HCT116 (cell line): ENCODE data around the gene BLOC1S3. TPM values are rescaled to one million over a fixed set of nuclear protein-coding genes. Genes with fewer than 3 reads are reported as not detected.

Experiments used
- ATAC-seq: fragments of 200-7000 bp; cut with Tn5 transposase; 2 replicates; pipeline ENCODE4 v1.9.1; 2020; ENCODE audit warnings: mild to moderate bottlenecking, moderate library complexity
- BruUV-seq: library from RNA; stranded (reverse); fragments of 400-500 nt; replicated peaks from 2 replicates; lab custom pipeline; 2021; lab: Mats Ljungman, UMichigan
- CTCF ChIA-PET: fragments of 300-600 bp; sonication (Branson Sonifier 250); formaldehyde crosslinking; loops from one replicate; lab custom pipeline; 2021; ENCODE audit warnings: antibody characterized with exemption; lab: Charles Lee
- POLR2A ChIA-PET: fragments of 300-600, 350-600 bp; sonication (Branson Sonifier 250); formaldehyde crosslinking; loops from one replicate; lab custom pipeline; 2021; ENCODE audit warnings: antibody characterized with exemption; lab: Charles Lee
- RAD21 ChIA-PET, 2 experiments: fragments of 300-600 bp; sonication (Branson Sonifier 250); formaldehyde crosslinking; loops; one replicate each; lab custom pipeline; 2023; ENCODE audit warnings: low total read pairs in 2 of 2; ENCODE audit not compliant: uncharacterized antibody in 2 of 2, unreplicated experiment in 2 of 2, low non-redundant PET in 1 of 2; lab: Charles Lee
- DNase-seq: peaks from one replicate; pipeline ENCODE4 v3.0.0-alpha.2; 2010; ENCODE audit warnings: low read depth, low spot score
- H2AFZ ChIP-seq: fragments of 200-600 bp; shearing (Covaris generic), sonication (generic); 2 replicates; pipeline ENCODE4 v1.6.1; 2017; ENCODE audit warnings: low read depth, mixed run types, mixed read lengths, antibody characterized with exemption, low read length; ENCODE audit not compliant: poor library complexity, severe bottlenecking
- H3K27ac ChIP-seq: 2 replicates; pipeline ENCODE4 v1.5.1; 2012; ENCODE audit warnings: low read depth, low read length
- H3K27me3 ChIP-seq: fragments of 200-600 bp; sonication (generic); 2 replicates; pipeline ENCODE4 v1.6.1; 2016; ENCODE audit warnings: mixed run types, low read length, mixed read lengths; ENCODE audit not compliant: insufficient read depth
- H3K36me3 ChIP-seq, 2 experiments: fragments of 200-500 bp in 1 of 2; fragments of 200-600 bp in 1 of 2; sonication (Bioruptor generic) in 1 of 2; sonication (generic) in 1 of 2; 2 replicates each; pipeline versions ENCODE4 v1.5.1 to v1.6.1; 2014 to 2016; ENCODE audit warnings: low read length in 2 of 2, inconsistent platforms in 1 of 2, mixed read lengths in 1 of 2, mixed run types in 1 of 2; ENCODE audit not compliant: insufficient read depth in 2 of 2, control insufficient read depth in 1 of 2
- H3K4me1 ChIP-seq, 2 experiments: fragments of 200-600 bp in 1 of 2; sonication (generic) in 1 of 2; 2 replicates each; pipeline versions ENCODE4 v1.5.1 to v1.6.1; 2012 to 2017; ENCODE audit warnings: low read length in 2 of 2, inconsistent platforms in 1 of 2, mild to moderate bottlenecking in 1 of 2, mixed read lengths in 1 of 2, mixed run types in 1 of 2, moderate library complexity in 1 of 2; ENCODE audit not compliant: insufficient read depth in 2 of 2, control insufficient read depth in 1 of 2
- H3K4me2 ChIP-seq: fragments of 200-600 bp; sonication (generic); 2 replicates; pipeline ENCODE4 v1.6.1; 2017; ENCODE audit warnings: mixed run types, low read length, mixed read lengths
- H3K4me3 ChIP-seq, 2 experiments: fragments of 200-600 bp in 1 of 2; sonication (generic) in 1 of 2; replicated peaks in 1 of 2; 2 replicates each; pipeline ENCODE4 v1.5.1; 2011 to 2016; ENCODE audit warnings: low read length in 2 of 2, control low read depth in 1 of 2, low read depth in 1 of 2, mild to moderate bottlenecking in 1 of 2, mixed read lengths in 1 of 2, mixed run types in 1 of 2
- H3K79me2 ChIP-seq: fragments of 200-600 bp; sonication (generic); 2 replicates; pipeline ENCODE4 v1.6.1; 2017; ENCODE audit warnings: mild to moderate bottlenecking, mixed run types, low read length, moderate library complexity, mixed read lengths; ENCODE audit not compliant: insufficient read depth
- H3K9ac ChIP-seq: fragments of 200-600 bp; sonication (generic); 2 replicates; pipeline ENCODE4 v1.6.1; 2016; ENCODE audit warnings: low read length, mixed read lengths
- H3K9me2 ChIP-seq: fragments of 200-600 bp; sonication (generic), shearing (Covaris generic); 2 replicates; pipeline ENCODE4 v1.6.1; 2017; ENCODE audit warnings: mixed run types, mild to moderate bottlenecking, moderate library complexity; ENCODE audit not compliant: insufficient read depth
- H3K9me3 ChIP-seq, 2 experiments: fragments of 200-500 bp in 1 of 2; fragments of 200-600 bp in 1 of 2; sonication (Bioruptor generic) in 1 of 2; sonication (generic) in 1 of 2; 2 replicates each; pipeline ENCODE4 v1.6.1; 2014 to 2017; ENCODE audit warnings: low read length in 2 of 2, mixed read lengths in 2 of 2, inconsistent platforms in 1 of 2, low read depth in 1 of 2, mild to moderate bottlenecking in 1 of 2, mixed run types in 1 of 2, moderate library complexity in 1 of 2; ENCODE audit not compliant: control insufficient read depth in 1 of 2, insufficient read depth in 1 of 2
- H4K20me1 ChIP-seq: fragments of 200-600 bp; sonication (generic), shearing (Covaris generic); 2 replicates; pipeline ENCODE4 v1.6.1; 2017; ENCODE audit warnings: mixed run types, mild to moderate bottlenecking, moderate library complexity; ENCODE audit not compliant: insufficient read depth
- CBX3 ChIP-seq: IDR thresholded peaks from 2 replicates; pipeline ENCODE4 v1.6.1; 2012; ENCODE audit warnings: low read depth
- CEBPB ChIP-seq: IDR thresholded peaks from 2 replicates; pipeline ENCODE4 v1.6.1; 2012; ENCODE audit warnings: low read depth
- EGR1 ChIP-seq: IDR thresholded peaks from 2 replicates; pipeline ENCODE4 v1.6.1; 2012; ENCODE audit warnings: low read depth
- EZH2 ChIP-seq: fragments of 200-600 bp; sonication (generic); IDR thresholded peaks from 2 replicates; pipeline ENCODE4 v1.6.1; 2017; ENCODE audit warnings: antibody characterized with exemption, mixed run types
- EZH2phosphoT487 ChIP-seq: fragments of 200-600 bp; IDR thresholded peaks from 2 replicates; pipeline ENCODE4 v1.6.1; 2018; ENCODE audit warnings: antibody characterized with exemption, borderline replicate concordance
- FOSL1 ChIP-seq: IDR thresholded peaks from 2 replicates; pipeline ENCODE4 v1.6.1; 2012; ENCODE audit warnings: low read depth
- JUND ChIP-seq: IDR thresholded peaks from 2 replicates; pipeline ENCODE4 v1.6.1; 2012
- POLR2A ChIP-seq: IDR thresholded peaks from 2 replicates; pipeline ENCODE4 v1.7.0; 2011; ENCODE audit warnings: borderline replicate concordance; ENCODE audit not compliant: insufficient read depth, insufficient read length; ENCODE audit errors: extremely low read depth
- POLR2AphosphoS5 ChIP-seq: IDR thresholded peaks from 2 replicates; pipeline ENCODE4 v1.6.1; 2011; ENCODE audit warnings: mild to moderate bottlenecking, low read depth, low read length, moderate library complexity
- RAD21 ChIP-seq: IDR thresholded peaks from 2 replicates; pipeline ENCODE4 v1.6.1; 2012; ENCODE audit warnings: low read depth, mild to moderate bottlenecking
- SIN3A ChIP-seq: IDR thresholded peaks from 2 replicates; pipeline ENCODE4 v1.6.1; 2012; ENCODE audit warnings: low read depth
- SRF ChIP-seq: IDR thresholded peaks from 2 replicates; pipeline ENCODE4 v1.6.1; 2012; ENCODE audit warnings: low read depth
- TCF7L2 ChIP-seq: IDR thresholded peaks from 2 replicates; pipeline ENCODE4 v1.7.0; 2011; ENCODE audit warnings: borderline replicate concordance, inconsistent platforms; ENCODE audit not compliant: insufficient read depth, insufficient read length; ENCODE audit errors: extremely low read depth
- YY1 ChIP-seq: IDR thresholded peaks from 2 replicates; pipeline ENCODE4 v1.6.1; 2011; ENCODE audit warnings: low read length, low read depth, moderate library complexity, mild to moderate bottlenecking; ENCODE audit not compliant: insufficient replicate concordance; ENCODE audit errors: extremely low read depth
- ZFX ChIP-seq: fragments of 450-650 bp; IDR thresholded peaks from 2 replicates; pipeline ENCODE4 v1.6.1; 2017
- intact Hi-C: fragments of 100-400 bp; cut with micrococcal nuclease; formaldehyde crosslinking; loops from 2 replicates; pipeline ENCODE4 v1.10.0; 2022
- total RNA-seq: library from RNA; stranded (reverse); gene quantifications from one replicate; pipeline ENCODE4 v1.2.1, GENCODE V29; 2021; ENCODE audit not compliant: unreplicated experiment
- TF ChIP-seq, protein P1 (sequence below): IDR thresholded peaks from 2 replicates; pipeline ENCODE4 v1.6.1; 2012; ENCODE audit warnings: low read depth
- TF ChIP-seq, protein P2 (sequence below): IDR thresholded peaks from 2 replicates; pipeline ENCODE4 v1.6.1; 2012
- TF ChIP-seq, protein P3 (sequence below): IDR thresholded peaks from 2 replicates; pipeline ENCODE4 v1.6.1; 2012
- TF ChIP-seq, protein P4 (sequence below): IDR thresholded peaks from 2 replicates; pipeline ENCODE4 v1.6.1; 2011; ENCODE audit warnings: mild to moderate bottlenecking, low read length, moderate library complexity; ENCODE audit not compliant: insufficient replicate concordance; ENCODE audit errors: extremely low read depth
- TF ChIP-seq, protein P5 (sequence below), 3 experiments: fragments of 200-600 bp in 1 of 3; sonication (generic) in 1 of 3; IDR thresholded peaks in 2 of 3; conservative IDR thresholded peaks in 1 of 3; 2 replicates each; pipeline ENCODE4 v1.5.1; 2012 to 2017; ENCODE audit warnings: low read depth in 2 of 3, low read length in 2 of 3, antibody characterized with exemption in 1 of 3, borderline replicate concordance in 1 of 3, control low read depth in 1 of 3, mild to moderate bottlenecking in 1 of 3, mixed read lengths in 1 of 3, mixed run types in 1 of 3, moderate library complexity in 1 of 3; ENCODE audit not compliant: insufficient read depth in 1 of 3

BLOC1S3 gene
- total RNA-seq, 1 experiment from 2014 or later = 12.2 TPM

DNA sequence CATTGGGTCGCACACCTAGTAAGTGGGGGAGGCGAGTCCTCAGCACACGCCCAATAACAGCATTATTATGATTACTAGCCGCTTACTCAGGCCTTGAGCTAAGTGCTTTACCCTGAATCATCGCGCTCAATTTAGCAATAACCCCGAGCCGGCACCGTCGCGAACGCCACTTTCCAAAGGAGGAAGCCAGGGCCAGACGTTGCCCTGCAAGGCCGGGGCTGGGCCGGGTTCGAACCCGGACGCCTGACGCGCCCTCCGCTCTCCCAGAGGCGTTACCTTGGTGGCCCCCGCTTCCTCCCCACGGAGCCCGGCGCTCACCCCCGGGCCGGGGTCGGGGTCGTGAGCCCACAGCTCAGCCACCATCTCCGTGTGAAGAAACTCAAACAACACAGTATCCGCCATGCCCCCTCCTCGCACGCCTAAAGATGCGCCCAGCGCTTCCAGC, 745 bp upstream of the BLOC1S3 start, which contains the start of gene TRAPPC6A:
TRAPPC6A (minus strand) TSS at position 421 of the 445 bp plus-strand sequence; CDS start at position 402, 19 bp downstream.
- intact Hi-C loops = loop anchor here (1.0 to 10.0 kb wide), 3 partner anchors 14 to 161 kb away; partner anchors contain the start of gene PPP1R37
- TSS peak; percentile 92 for BruUV-seq
- peak; percentile 6 for ATAC-seq

More for the DNA sequence above, 745 bp upstream of the BLOC1S3 start, which contains the start of gene TRAPPC6A:
- H3K4me3 ChIP-seq = peak within 1 kb of the TSS; percentile 74 to 81
- no peak for TF ChIP-seq SRF
- TF ChIP-seq YY1 = peak; percentile 81
- TF ChIP-seq, protein P1, sequence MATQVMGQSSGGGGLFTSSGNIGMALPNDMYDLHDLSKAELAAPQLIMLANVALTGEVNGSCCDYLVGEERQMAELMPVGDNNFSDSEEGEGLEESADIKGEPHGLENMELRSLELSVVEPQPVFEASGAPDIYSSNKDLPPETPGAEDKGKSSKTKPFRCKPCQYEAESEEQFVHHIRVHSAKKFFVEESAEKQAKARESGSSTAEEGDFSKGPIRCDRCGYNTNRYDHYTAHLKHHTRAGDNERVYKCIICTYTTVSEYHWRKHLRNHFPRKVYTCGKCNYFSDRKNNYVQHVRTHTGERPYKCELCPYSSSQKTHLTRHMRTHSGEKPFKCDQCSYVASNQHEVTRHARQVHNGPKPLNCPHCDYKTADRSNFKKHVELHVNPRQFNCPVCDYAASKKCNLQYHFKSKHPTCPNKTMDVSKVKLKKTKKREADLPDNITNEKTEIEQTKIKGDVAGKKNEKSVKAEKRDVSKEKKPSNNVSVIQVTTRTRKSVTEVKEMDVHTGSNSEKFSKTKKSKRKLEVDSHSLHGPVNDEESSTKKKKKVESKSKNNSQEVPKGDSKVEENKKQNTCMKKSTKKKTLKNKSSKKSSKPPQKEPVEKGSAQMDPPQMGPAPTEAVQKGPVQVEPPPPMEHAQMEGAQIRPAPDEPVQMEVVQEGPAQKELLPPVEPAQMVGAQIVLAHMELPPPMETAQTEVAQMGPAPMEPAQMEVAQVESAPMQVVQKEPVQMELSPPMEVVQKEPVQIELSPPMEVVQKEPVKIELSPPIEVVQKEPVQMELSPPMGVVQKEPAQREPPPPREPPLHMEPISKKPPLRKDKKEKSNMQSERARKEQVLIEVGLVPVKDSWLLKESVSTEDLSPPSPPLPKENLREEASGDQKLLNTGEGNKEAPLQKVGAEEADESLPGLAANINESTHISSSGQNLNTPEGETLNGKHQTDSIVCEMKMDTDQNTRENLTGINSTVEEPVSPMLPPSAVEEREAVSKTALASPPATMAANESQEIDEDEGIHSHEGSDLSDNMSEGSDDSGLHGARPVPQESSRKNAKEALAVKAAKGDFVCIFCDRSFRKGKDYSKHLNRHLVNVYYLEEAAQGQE = no peak
- no peak for TF ChIP-seq SIN3A
- TF ChIP-seq, protein P2, sequence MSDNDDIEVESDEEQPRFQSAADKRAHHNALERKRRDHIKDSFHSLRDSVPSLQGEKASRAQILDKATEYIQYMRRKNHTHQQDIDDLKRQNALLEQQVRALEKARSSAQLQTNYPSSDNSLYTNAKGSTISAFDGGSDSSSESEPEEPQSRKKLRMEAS = no peak
- TF ChIP-seq CBX3 = no peak
- TF ChIP-seq, protein P3, sequence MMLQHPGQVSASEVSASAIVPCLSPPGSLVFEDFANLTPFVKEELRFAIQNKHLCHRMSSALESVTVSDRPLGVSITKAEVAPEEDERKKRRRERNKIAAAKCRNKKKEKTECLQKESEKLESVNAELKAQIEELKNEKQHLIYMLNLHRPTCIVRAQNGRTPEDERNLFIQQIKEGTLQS = no peak
- TF ChIP-seq, protein P4, sequence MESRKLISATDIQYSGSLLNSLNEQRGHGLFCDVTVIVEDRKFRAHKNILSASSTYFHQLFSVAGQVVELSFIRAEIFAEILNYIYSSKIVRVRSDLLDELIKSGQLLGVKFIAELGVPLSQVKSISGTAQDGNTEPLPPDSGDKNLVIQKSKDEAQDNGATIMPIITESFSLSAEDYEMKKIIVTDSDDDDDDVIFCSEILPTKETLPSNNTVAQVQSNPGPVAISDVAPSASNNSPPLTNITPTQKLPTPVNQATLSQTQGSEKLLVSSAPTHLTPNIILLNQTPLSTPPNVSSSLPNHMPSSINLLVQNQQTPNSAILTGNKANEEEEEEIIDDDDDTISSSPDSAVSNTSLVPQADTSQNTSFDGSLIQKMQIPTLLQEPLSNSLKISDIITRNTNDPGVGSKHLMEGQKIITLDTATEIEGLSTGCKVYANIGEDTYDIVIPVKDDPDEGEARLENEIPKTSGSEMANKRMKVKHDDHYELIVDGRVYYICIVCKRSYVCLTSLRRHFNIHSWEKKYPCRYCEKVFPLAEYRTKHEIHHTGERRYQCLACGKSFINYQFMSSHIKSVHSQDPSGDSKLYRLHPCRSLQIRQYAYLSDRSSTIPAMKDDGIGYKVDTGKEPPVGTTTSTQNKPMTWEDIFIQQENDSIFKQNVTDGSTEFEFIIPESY = no peak
- TF ChIP-seq RAD21 = no peak
- TF ChIP-seq, protein P5, sequence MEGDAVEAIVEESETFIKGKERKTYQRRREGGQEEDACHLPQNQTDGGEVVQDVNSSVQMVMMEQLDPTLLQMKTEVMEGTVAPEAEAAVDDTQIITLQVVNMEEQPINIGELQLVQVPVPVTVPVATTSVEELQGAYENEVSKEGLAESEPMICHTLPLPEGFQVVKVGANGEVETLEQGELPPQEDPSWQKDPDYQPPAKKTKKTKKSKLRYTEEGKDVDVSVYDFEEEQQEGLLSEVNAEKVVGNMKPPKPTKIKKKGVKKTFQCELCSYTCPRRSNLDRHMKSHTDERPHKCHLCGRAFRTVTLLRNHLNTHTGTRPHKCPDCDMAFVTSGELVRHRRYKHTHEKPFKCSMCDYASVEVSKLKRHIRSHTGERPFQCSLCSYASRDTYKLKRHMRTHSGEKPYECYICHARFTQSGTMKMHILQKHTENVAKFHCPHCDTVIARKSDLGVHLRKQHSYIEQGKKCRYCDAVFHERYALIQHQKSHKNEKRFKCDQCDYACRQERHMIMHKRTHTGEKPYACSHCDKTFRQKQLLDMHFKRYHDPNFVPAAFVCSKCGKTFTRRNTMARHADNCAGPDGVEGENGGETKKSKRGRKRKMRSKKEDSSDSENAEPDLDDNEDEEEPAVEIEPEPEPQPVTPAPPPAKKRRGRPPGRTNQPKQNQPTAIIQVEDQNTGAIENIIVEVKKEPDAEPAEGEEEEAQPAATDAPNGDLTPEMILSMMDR (IDR thresholded peaks at IDR 0.05 in 2 of 3, conservative IDR thresholded peaks at IDR 0.05 in 1 of 3; ENCODE audit: borderline replicate concordance in 1 of 3, insufficient read depth in 1 of 3, low read depth in 2 of 3, low read length in 2 of 3) = no peak
- no peak for TF ChIP-seq EZH2
- TF ChIP-seq FOSL1 = no peak
- no peak for TF ChIP-seq JUND
- TF ChIP-seq CEBPB = no peak
- TF ChIP-seq EGR1 = no peak
- TF ChIP-seq POLR2AphosphoS5 = peak; percentile 61
- TF ChIP-seq POLR2A = peak; percentile 22
- TF ChIP-seq EZH2phosphoT487 = no peak
- TF ChIP-seq TCF7L2 = no peak
- TF ChIP-seq ZFX = peak; percentile 91; the same call in 1 of the 2 replicates
- no peaks in the 10 kb centered on the region for H4K20me1 ChIP-seq
- ChIA-PET RAD21 (interaction anchor here in 1 of 2 experiments (0.9 kb wide), 1 partner anchor 85 kb away, joined by 3 read pairs; the partner anchor contains the start of gene PPP1R37), CTCF (interaction anchor here (0.9 to 2.1 kb wide), 11 partner anchors 9 to 308 kb away, joined by 3 to 12 read pairs (median 4); no protein-coding TSS in a partner anchor), POLR2A (interaction anchor here (1.3 to 1.8 kb wide), 4 partner anchors 11 to 288 kb away, joined by 3 to 7 read pairs (median 4); no protein-coding TSS in a partner anchor)
- peak within 1 kb of the TSS; percentile 22 for H2AFZ ChIP-seq
- no peaks in the 10 kb centered on the region for H3K9me3 ChIP-seq
- no peak for DNase-seq
- H3K4me2 ChIP-seq = peak within 1 kb of the TSS; percentile 92
- no peaks in the 10 kb centered on the region for H3K36me3 ChIP-seq
- no peaks in the 10 kb centered on the region for H3K27me3 ChIP-seq
- peak within 1 kb of the TSS; percentile 93 for H3K27ac ChIP-seq
- peaks cover 13 to 22% of the 10 kb centered on the region in 2 experiments; a peak in 3 of 4 replicates for H3K4me1 ChIP-seq
- no peaks in the 10 kb centered on the region for H3K9me2 ChIP-seq
- H3K79me2 ChIP-seq = peaks cover 10% of the 10 kb centered on the region
- H3K9ac ChIP-seq = peak within 1 kb of the TSS; percentile 92
